Measurements from ENCODE around the gene INSYN1. TPM values are rescaled to one million over a fixed set of nuclear protein-coding genes. Genes with fewer than 3 reads are reported as not detected.

INSYN1 gene
- total and polyA plus RNA-seq, 5 donors from 2014 or later: not detected

GRCh38 chr15:73727330-73727976 lies 25.7 kb downstream of the INSYN1 start:
- Mint-ChIP-seq H3K9me3 (no peaks in the 10 kb centered on the region), H3K27me3 (peaks cover 18% of the 10 kb centered on the region)
- ATAC-seq (ENCODE audit: low read depth in 2 of 2): no peak

GRCh38 chr15:73724212-73724611 lies 28.9 kb downstream of the INSYN1 start:
- H3K27ac Mint-ChIP-seq: no peak overlapping the region
- no peak for DNase-seq
- Histone ChIP-seq H3K27ac (ENCODE audit: insufficient read depth, low read length, poor library complexity, severe bottlenecking) (no peak overlapping the region), H3K27me3 (ENCODE audit: control insufficient read depth, insufficient read depth, low read length) (no peaks in the 10 kb centered on the region), H3K36me3 (ENCODE audit: control insufficient read depth, insufficient read depth, low read length) (no peaks in the 10 kb centered on the region), H3K4me1 (ENCODE audit: control insufficient read depth, insufficient read depth, low read length, poor library complexity, severe bottlenecking) (no peaks in the 10 kb centered on the region), H3K4me3 (ENCODE audit: low read depth, low read length) (no peak overlapping the region), H3K9me3 (ENCODE audit: control insufficient read depth in 2 of 2, low read length in 2 of 2) (no peaks in the 10 kb centered on the region)
- no peaks in the 10 kb centered on the region for H3K4me1 Mint-ChIP-seq
- no peaks in the 10 kb centered on the region for H3K36me3 Mint-ChIP-seq
- H3K27me3 Mint-ChIP-seq: peaks cover 29% of the 10 kb centered on the region
- H3K4me3 Mint-ChIP-seq: no peak overlapping the region
- H3K9me3 Mint-ChIP-seq: peaks cover 0 to 2% (median 0%) of the 10 kb centered on the region in 7 donors
- ATAC-seq (ENCODE audit: low read depth in 2 of 2): no peak

More at GRCh38 chr15:73727330-73727976, 25.7 kb downstream of the INSYN1 start:
- Mint-ChIP-seq H3K4me1 (no peaks in the 10 kb centered on the region), H3K4me3 (no peak overlapping the region), H3K27ac (no peak overlapping the region), H3K36me3 (no peaks in the 10 kb centered on the region)
- Histone ChIP-seq H3K4me1 (ENCODE audit: control insufficient read depth, insufficient read depth, low read length, poor library complexity, severe bottlenecking) (no peaks in the 10 kb centered on the region), H3K27ac (ENCODE audit: insufficient read depth, low read length, poor library complexity, severe bottlenecking) (no peak overlapping the region), H3K27me3 (ENCODE audit: control insufficient read depth, insufficient read depth, low read length) (no peaks in the 10 kb centered on the region), H3K36me3 (ENCODE audit: control insufficient read depth, insufficient read depth, low read length) (no peaks in the 10 kb centered on the region), H3K4me3 (ENCODE audit: low read depth, low read length) (no peak overlapping the region), H3K9me3 (ENCODE audit: control insufficient read depth in 2 of 2, low read length in 2 of 2) (no peaks in the 10 kb centered on the region)
- DNase-seq: no peak

DNA sequence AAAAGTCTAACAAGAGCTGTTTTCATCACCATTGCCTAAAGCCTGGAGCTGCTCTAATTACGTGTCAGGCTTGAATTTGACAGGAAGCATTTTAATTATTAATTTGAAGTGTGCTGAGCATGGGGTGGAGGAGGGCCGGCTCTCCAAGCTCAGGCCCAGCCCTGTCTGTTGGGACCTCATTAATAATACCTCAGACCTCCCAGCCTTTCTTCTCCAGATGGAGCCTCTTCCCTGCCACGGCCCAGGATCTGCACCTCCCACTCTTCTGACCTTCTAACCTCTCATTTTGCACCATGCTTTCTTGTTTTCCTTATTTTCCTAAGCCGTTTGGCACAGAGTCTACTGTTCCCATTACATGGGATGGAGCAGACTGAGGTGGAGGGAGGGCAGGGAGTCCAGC lies 30.0 kb downstream of the INSYN1 start:
- Histone ChIP-seq H3K27ac (ENCODE audit: insufficient read depth, low read length, poor library complexity, severe bottlenecking) (no peak overlapping the region), H3K4me3 (ENCODE audit: low read depth, low read length) (no peak overlapping the region), H3K27me3 (ENCODE audit: control insufficient read depth, insufficient read depth, low read length) (no peaks in the 10 kb centered on the region), H3K4me1 (ENCODE audit: control insufficient read depth, insufficient read depth, low read length, poor library complexity, severe bottlenecking) (no peaks in the 10 kb centered on the region), H3K9me3 (ENCODE audit: control insufficient read depth in 2 of 2, low read length in 2 of 2) (no peaks in the 10 kb centered on the region), H3K36me3 (ENCODE audit: control insufficient read depth, insufficient read depth, low read length) (no peaks in the 10 kb centered on the region)
- H3K27me3 Mint-ChIP-seq: peaks cover 33% of the 10 kb centered on the region
- no peak overlapping the region for H3K4me3 Mint-ChIP-seq
- DNase-seq: no peak
- H3K36me3 Mint-ChIP-seq: no peaks in the 10 kb centered on the region
- ATAC-seq (ENCODE audit: low read depth in 2 of 2): no peak
- no peak overlapping the region for H3K27ac Mint-ChIP-seq
- H3K4me1 Mint-ChIP-seq: no peaks in the 10 kb centered on the region
- H3K9me3 Mint-ChIP-seq: peaks cover 0 to 2% (median 0%) of the 10 kb centered on the region in 7 donors

DNA sequence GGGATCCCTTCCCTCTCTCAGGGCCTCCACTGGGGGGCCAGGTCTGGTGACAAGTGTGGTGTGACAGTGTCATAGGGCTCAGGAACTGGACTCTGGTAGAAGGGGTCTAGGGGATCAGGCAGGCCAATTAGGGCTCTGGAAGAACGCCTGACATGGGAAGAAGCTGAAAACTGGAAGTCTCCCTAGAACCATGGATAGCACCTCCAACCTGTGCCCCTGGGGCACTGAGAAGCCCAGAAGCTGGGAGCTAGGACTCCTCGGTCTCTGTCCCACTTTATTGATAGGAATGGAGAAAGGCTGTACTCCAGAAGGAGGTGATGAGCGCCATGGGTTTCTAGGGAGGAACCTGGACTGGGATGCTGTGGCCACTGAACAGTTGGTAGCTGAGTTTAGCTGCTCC lies 30.7 kb downstream of the INSYN1 start:
- Histone ChIP-seq H3K4me1 (ENCODE audit: control insufficient read depth, insufficient read depth, low read length, poor library complexity, severe bottlenecking) (no peaks in the 10 kb centered on the region), H3K9me3 (ENCODE audit: control insufficient read depth in 2 of 2, low read length in 2 of 2) (no peaks in the 10 kb centered on the region), H3K27ac (ENCODE audit: insufficient read depth, low read length, poor library complexity, severe bottlenecking) (no peak overlapping the region), H3K36me3 (ENCODE audit: control insufficient read depth, insufficient read depth, low read length) (no peaks in the 10 kb centered on the region), H3K4me3 (ENCODE audit: low read depth, low read length) (no peak overlapping the region), H3K27me3 (ENCODE audit: control insufficient read depth, insufficient read depth, low read length) (no peaks in the 10 kb centered on the region)
- no peak overlapping the region for H3K4me3 Mint-ChIP-seq
- no peaks in the 10 kb centered on the region for H3K4me1 Mint-ChIP-seq
- H3K36me3 Mint-ChIP-seq: no peaks in the 10 kb centered on the region
- H3K27ac Mint-ChIP-seq: no peak overlapping the region
- DNase-seq (no peak), ATAC-seq (ENCODE audit: low read depth in 2 of 2) (no peak)
- peaks cover 33% of the 10 kb centered on the region for H3K27me3 Mint-ChIP-seq
- peaks cover 0 to 2% (median 0%) of the 10 kb centered on the region in 7 donors for H3K9me3 Mint-ChIP-seq

DNA sequence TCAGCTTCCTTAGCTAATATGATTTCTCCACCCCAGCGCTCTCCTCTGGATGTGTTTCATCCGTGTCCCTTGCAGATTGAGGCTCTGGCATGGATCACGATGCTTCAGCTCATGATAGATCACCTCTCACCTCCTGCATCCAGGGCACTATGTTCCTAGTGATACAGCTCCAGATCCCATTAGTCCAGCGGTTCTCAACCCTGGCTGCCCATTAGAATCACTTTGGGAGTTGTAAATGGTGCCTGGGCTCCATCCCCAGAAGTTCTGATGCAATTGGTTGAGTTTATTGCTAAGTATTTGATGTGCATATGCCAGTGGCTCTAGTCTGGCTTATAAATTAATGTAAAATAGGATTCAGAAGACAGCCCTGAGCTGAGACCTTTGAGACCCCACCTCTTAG lies 34.5 kb downstream of the INSYN1 start:
- no peak for ATAC-seq (ENCODE audit: low read depth in 2 of 2)
- Histone ChIP-seq H3K27me3 (ENCODE audit: control insufficient read depth, insufficient read depth, low read length) (no peaks in the 10 kb centered on the region), H3K27ac (ENCODE audit: insufficient read depth, low read length, poor library complexity, severe bottlenecking) (no peak overlapping the region), H3K36me3 (ENCODE audit: control insufficient read depth, insufficient read depth, low read length) (no peaks in the 10 kb centered on the region), H3K9me3 (ENCODE audit: control insufficient read depth in 2 of 2, low read length in 2 of 2) (no peaks in the 10 kb centered on the region), H3K4me1 (ENCODE audit: control insufficient read depth, insufficient read depth, low read length, poor library complexity, severe bottlenecking) (no peaks in the 10 kb centered on the region), H3K4me3 (ENCODE audit: low read depth, low read length) (no peak overlapping the region)
- H3K36me3 Mint-ChIP-seq: no peaks in the 10 kb centered on the region
- H3K27ac Mint-ChIP-seq: no peak overlapping the region
- H3K9me3 Mint-ChIP-seq: peaks cover 0 to 2% (median 0%) of the 10 kb centered on the region in 7 donors
- no peak overlapping the region for H3K4me3 Mint-ChIP-seq
- peaks cover 23% of the 10 kb centered on the region for H3K27me3 Mint-ChIP-seq
- no peak for DNase-seq
- no peaks in the 10 kb centered on the region for H3K4me1 Mint-ChIP-seq

GRCh38 chr15:73717802-73718201 lies 35.3 kb downstream of the INSYN1 start:
- H3K4me3 Mint-ChIP-seq: no peak overlapping the region
- Histone ChIP-seq H3K4me1 (ENCODE audit: control insufficient read depth, insufficient read depth, low read length, poor library complexity, severe bottlenecking) (no peaks in the 10 kb centered on the region), H3K9me3 (ENCODE audit: control insufficient read depth in 2 of 2, low read length in 2 of 2) (no peaks in the 10 kb centered on the region), H3K4me3 (ENCODE audit: low read depth, low read length) (no peak overlapping the region), H3K36me3 (ENCODE audit: control insufficient read depth, insufficient read depth, low read length) (no peaks in the 10 kb centered on the region), H3K27me3 (ENCODE audit: control insufficient read depth, insufficient read depth, low read length) (no peaks in the 10 kb centered on the region), H3K27ac (ENCODE audit: insufficient read depth, low read length, poor library complexity, severe bottlenecking) (no peak overlapping the region)
- ATAC-seq (ENCODE audit: low read depth in 2 of 2): no peak
- H3K4me1 Mint-ChIP-seq: no peaks in the 10 kb centered on the region
- no peaks in the 10 kb centered on the region for H3K36me3 Mint-ChIP-seq
- H3K9me3 Mint-ChIP-seq: peaks cover 0 to 2% (median 0%) of the 10 kb centered on the region in 7 donors
- H3K27me3 Mint-ChIP-seq: peaks cover 15% of the 10 kb centered on the region
- H3K27ac Mint-ChIP-seq: no peak overlapping the region
- no peak for DNase-seq

- no peaks in the 10 kb centered on the region for H3K4me1 ChIP-seq (ENCODE audit: control insufficient read depth, insufficient read depth, low read length, poor library complexity, severe bottlenecking)
- no peak for ATAC-seq (ENCODE audit: low read depth in 2 of 2)
- Mint-ChIP-seq H3K9me3 (no peaks in the 10 kb centered on the region), H3K4me3 (no peak overlapping the region), H3K36me3 (no peaks in the 10 kb centered on the region), H3K27me3 (peaks cover 15% of the 10 kb centered on the region), H3K27ac (no peak overlapping the region), H3K4me1 (no peaks in the 10 kb centered on the region)
- no peak overlapping the region for H3K27ac ChIP-seq (ENCODE audit: insufficient read depth, low read length, poor library complexity, severe bottlenecking)
- no peaks in the 10 kb centered on the region for H3K36me3 ChIP-seq (ENCODE audit: control insufficient read depth, insufficient read depth, low read length)
- H3K9me3 ChIP-seq (ENCODE audit: control insufficient read depth in 2 of 2, low read length in 2 of 2): no peaks in the 10 kb centered on the region
- H3K4me3 ChIP-seq (ENCODE audit: low read depth, low read length): no peak overlapping the region
- no peaks in the 10 kb centered on the region for H3K27me3 ChIP-seq (ENCODE audit: control insufficient read depth, insufficient read depth, low read length)
- DNase-seq: no peak
These were observed 35.9 kb downstream of the INSYN1 start for GRCh38 chr15:73717206-73717605.

GRCh38 chr15:73716417-73716816 lies 36.7 kb downstream of the INSYN1 start:
- ATAC-seq (ENCODE audit: low read depth in 2 of 2): no peak
- Histone ChIP-seq H3K27me3 (ENCODE audit: control insufficient read depth, insufficient read depth, low read length) (no peaks in the 10 kb centered on the region), H3K4me3 (ENCODE audit: low read depth, low read length) (no peak overlapping the region), H3K4me1 (ENCODE audit: control insufficient read depth, insufficient read depth, low read length, poor library complexity, severe bottlenecking) (no peaks in the 10 kb centered on the region), H3K36me3 (ENCODE audit: control insufficient read depth, insufficient read depth, low read length) (no peaks in the 10 kb centered on the region), H3K9me3 (ENCODE audit: control insufficient read depth in 2 of 2, low read length in 2 of 2) (no peaks in the 10 kb centered on the region), H3K27ac (ENCODE audit: insufficient read depth, low read length, poor library complexity, severe bottlenecking) (no peak overlapping the region)
- Mint-ChIP-seq H3K27ac (no peak overlapping the region), H3K4me3 (no peak overlapping the region), H3K27me3 (peaks cover 10% of the 10 kb centered on the region), H3K36me3 (no peaks in the 10 kb centered on the region), H3K4me1 (no peaks in the 10 kb centered on the region), H3K9me3 (no peaks in the 10 kb centered on the region)
- DNase-seq: no peak

Measured in CD4-positive, CD25-positive, alpha-beta regulatory T cell (primary cell).